ENCODE data around the gene ADA.
A peak's percentile ranks its signal among the peaks of the same experiment; 100 is the strongest.

Gene ADA

GRCh38 chr20:44582311-44583025 lies 69.0 kb downstream of the ADA start, which contains the start of gene PKIG:
Gene PKIG, plus strand, starts transcription at chr20:44582579. Its CDS starts 31,978 bp downstream, at chr20:44614557.
- ATAC-seq: peak; percentile 80
- TF ChIP-seq ESRRG (CRISPR knock-in tag; IDR thresholded peaks at IDR 0.05) (no peak), CSRNP3 (CRISPR knock-in tag; IDR thresholded peaks at IDR 0.05) (no peak), ISL1 (CRISPR knock-in tag; IDR thresholded peaks at IDR 0.05) (no peak), TSHZ2 (CRISPR knock-in tag; IDR thresholded peaks at IDR 0.05) (no peak), CREB5 (CRISPR knock-in tag; IDR thresholded peaks at IDR 0.05; ENCODE audit: low read depth) (no peak)

- TF ChIP-seq PATZ1 (CRISPR knock-in tag; IDR thresholded peaks at IDR 0.05; ENCODE audit: borderline replicate concordance) (no peak), RARB (CRISPR knock-in tag; IDR thresholded peaks at IDR 0.05) (no peak), GLIS3 (CRISPR knock-in tag; IDR thresholded peaks at IDR 0.05) (no peak), PPARA (CRISPR knock-in tag; IDR thresholded peaks at IDR 0.05; ENCODE audit: borderline replicate concordance) (no peak), TSHZ2 (CRISPR knock-in tag; IDR thresholded peaks at IDR 0.05) (no peak), CSDC2 (CRISPR knock-in tag; IDR thresholded peaks at IDR 0.05) (no peak), CSRNP3 (CRISPR knock-in tag; IDR thresholded peaks at IDR 0.05) (no peak), CREB5 (CRISPR knock-in tag; IDR thresholded peaks at IDR 0.05; ENCODE audit: low read depth) (no peak), ESRRG (CRISPR knock-in tag; IDR thresholded peaks at IDR 0.05) (no peak), BACH2 (CRISPR knock-in tag; IDR thresholded peaks at IDR 0.05; ENCODE audit: borderline replicate concordance) (no peak), SNAI2 (CRISPR knock-in tag; IDR thresholded peaks at IDR 0.05) (no peak), ZFP3 (CRISPR knock-in tag; IDR thresholded peaks at IDR 0.05) (no peak)
- no peak for ATAC-seq
Observed at GRCh38 chr20:44581515-44581914, 70.0 kb downstream of the ADA start.

Data from SK-N-SH treated with all-trans-retinoic acid at 6 μM for 48 hours (cell line).